Suppressor macrophage (primary cell): ENCODE results near the gene RHEX.
"Not testable (repeated sequence)": the region's sequence is repeated elsewhere in the genome, so short reads cannot be mapped to it uniquely, and the experiment has no call there.

Experiments
- DNase-seq, 4 experiments: peaks; one replicate each; pipeline ENCODE4 v3.0.0-alpha.2; 2020 to 2022

The RHEX gene

DNA sequence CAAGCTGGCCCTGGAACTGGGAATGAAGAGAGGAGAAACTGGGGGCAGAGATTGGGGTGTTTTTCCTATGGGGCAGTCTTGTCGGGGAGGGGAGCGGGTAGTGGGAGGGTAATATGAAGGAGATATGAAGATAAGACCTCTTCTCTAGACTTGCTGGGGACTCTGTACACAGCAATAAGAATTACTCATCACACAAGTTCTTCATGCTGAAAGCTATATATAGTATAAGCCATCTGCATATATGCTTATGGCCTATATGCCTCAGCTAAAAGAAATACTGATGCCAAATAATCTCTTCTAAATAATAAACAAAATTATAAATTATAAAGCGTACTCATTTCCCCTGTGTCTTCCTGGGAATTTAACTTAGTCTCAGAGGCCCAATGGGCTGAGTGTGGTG is 7.9 kb downstream of the RHEX start:
- no peak for DNase-seq

DNA sequence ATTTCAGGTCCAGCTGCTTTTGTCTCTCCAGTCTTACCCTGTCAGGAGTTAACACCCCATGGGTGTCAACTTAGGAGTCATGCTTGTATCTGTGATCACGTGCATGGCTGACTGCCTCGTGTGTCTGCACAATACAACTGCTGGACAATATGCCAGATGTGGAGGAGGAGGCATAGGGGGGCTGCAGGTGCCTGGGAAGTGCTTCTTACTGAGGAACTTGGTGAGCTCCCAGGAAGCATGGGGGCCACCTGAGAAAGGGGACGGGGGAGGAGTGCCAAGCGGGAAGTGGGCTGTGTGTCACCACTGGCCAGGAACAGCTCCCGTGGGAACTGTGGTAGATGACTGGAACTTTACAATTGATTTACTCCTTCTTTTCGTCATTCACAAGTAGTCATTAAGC is 9.5 kb downstream of the RHEX start:
- no peak for DNase-seq

DNA sequence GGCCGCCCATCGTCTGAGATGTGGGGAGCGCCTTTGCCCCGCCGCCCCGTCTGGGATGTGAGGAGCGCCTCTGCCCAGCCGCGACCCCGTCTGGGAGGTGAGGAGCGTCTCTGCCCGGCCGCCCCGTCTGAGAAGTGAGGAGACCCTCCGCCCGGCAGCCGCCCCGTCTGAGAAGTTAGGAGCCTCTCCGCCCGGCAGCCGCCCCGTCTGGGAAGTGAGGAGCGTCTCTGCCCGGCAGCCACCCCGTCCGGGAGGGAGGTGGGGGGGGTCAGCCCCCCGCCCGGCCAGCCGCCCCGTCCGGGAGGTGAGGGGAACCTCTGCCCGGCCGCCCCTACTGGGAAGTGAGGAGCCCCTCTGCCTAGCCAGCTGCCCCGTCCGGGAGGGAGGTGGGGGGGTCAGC is 11.0 kb downstream of the RHEX start:
- DNase-seq = not testable (repeated sequence)

DNA sequence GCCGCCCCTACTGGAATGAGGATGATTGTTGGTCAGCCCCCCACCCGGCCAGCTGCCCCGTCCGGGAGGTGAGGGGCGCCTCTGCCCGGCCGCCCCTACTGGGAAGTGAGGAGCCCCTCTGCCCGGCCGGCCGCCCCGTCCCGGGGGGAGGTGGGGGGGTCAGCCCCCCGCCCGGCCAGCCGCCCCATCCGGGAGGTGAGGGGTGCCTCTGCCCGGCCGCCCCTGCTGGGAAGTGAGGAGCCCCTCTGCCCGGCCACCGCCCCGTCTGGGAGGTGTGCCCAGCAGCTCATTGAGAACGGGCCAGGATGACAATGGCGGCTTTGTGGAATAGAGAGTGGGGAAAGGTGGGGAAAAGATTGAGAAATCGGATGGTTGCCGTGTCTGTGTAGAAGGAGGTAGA is 11.5 kb downstream of the RHEX start:
- not testable (repeated sequence) for DNase-seq

DNA sequence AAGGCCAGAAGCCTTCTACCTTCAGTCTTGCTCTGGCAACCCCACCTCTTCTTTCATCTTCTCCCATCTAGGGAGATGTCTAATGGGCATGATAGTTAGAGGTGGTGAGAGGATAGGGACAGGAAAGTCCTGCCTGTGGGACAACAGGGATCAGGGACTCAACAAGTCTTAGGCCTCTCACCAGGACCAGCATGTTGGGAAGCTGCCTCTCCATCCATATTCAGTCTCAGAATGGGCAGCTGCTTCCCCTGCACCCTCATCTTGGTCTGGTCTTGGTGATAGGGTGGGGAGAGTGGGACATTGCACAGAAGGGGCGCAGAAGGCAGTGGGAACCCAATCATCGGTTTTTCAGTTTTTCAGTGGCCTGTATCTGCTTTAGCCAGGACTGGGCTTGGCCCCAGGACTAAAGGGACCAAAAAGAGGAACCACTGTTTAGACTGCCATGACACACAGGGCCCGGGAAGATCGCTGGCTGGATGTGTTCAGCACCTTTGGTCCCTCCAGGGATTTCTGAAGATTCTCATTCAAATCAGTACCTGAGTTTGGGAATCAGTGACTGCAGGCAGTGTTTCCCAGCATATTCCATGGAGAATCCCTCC is 12.7 kb downstream of the RHEX start:
- peak in 3 of 4 experiments; percentile 49 to 50 (median 49) for DNase-seq

DNA sequence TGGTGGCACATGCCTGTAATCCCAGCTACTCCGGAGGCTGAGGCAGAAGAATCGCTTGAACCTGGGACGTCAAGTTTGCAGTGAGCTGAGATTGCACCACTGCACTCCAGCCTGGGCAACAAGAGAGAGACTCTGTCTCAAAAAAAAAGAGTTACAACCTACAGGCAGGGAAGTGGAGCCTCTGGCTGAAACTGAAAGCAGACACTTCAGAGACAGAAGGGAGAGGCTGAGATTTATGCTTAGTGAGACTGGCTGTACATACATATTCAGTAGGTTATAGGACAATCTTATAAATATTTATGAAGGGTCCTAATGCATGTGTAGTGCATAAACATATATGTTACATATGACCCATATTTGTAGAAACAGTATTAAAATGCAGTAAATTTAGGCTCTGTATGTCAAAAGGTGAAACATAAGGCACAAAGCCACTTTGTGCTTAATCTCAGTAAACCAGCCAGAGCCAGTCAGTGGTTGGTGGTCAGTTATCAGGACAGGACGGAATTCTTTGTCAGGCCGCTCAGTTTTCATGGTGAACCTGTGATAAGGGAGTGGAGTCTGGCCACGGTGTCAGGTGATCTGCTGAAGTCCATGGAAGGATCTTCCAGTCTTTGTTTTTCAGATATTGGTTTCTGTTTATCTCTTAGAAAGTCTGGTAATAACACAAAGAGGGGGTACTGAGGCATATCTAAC is 13.7 kb downstream of the RHEX start:
- peak in 3 of 4 experiments; percentile 55 to 66 (median 61) for DNase-seq

DNA sequence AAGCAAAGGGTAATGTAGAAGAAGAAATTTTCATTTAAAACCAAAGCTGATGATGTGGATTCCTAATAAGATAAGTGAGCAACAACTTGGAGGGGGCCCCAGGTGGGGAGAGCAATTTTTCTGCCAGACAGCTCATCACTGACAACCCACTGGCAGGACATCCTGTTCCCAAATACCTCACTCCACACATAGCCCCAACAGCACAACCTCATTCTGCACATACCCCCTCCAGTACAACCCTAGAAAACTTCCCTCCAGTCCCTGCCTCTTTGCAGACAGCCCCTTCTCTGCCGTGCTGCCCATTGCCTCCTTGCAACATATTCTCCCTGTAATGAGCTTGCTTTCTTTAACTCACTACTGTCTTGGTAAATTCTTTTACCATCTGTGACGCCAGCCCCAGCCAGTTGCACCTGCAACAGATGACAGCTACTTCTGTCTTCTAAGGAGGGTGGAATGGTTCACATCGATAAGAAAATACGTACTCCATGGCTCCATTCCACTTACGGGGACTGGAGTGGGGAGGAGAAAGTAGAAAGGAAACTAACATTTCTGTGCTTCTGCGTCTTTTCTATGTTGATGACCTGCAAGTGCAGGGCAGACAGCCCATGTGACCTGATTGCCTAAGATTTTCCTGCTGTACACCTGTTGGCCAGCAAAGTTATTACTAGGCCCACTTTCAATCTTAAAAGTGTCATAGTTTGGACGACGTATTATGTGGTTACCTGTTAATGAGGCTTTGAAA is 14.7 kb downstream of the RHEX start:
- no peak for DNase-seq

DNA sequence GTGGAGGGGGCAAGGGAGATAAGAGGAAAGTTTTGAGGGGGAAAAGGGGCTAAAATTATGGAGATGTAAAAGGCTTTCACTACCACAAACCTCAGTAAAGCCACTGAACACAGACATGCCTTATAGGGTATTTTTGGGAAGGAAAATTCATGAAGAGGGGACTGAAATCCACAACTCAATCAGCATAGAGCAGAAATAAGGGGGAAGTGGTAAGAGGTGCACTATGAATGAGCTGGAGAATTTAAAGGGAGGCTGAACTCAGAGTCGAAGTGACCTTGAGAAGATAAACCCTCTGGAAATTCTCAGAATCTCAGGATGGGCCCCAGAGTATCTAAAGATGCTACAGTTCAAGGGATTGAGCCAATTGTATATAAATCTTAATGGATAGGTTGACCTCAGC is 15.3 kb downstream of the RHEX start:
- DNase-seq = peak in 1 of 4 experiments; percentile 23

DNA sequence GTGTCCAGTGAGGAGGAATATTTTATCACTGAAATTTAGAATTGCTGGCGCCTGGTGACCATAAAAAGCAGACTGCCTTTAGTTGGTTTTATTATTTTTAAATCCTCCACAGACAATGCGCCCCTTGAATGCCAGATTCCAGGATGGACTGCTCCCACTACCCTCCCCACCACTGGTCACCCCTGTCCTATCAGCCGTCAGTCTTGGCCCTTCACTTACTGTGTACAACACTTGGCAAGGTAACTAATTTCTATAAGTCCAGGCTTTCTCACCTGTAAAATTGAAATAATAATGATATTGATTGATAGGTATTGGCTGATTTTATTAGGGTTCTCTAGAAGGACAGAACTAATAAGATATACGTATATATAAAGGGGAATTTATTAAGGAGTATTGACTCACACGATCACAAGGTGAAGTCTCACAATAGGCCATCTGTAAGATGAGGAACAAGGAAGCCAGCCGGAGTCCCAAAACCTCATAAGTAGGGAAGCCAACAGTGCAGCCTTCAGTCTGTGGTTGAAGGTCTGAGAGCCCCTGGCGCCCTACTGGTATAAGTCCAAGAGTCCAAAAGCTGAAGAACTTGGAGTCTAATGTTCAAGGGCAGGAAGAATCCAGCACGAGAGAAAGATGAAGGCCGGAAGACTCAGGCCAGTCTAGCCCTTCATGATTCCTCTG is 17.8 kb downstream of the RHEX start:
- DNase-seq = peak; percentile 66 to 76 (median 72)

DNA sequence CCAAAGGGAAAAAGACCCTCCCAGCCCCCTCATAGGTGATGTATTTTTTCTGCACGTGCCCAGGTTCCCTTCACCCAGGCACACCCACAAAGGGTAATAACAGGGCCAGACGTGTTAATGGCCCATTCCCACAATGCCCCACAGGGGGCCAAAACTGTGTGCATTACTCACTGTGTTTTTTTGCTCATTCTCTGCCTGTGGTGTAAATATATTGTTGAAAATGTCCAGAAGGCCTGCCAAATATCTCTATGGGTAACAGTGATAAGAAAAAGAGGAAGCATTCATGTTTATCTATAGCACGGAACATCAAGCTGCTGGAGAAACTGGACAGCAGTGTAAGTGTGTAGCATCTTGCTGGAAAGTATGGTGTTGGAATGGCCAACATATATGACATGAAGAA is 21.9 kb downstream of the RHEX start:
- peak in 2 of 4 experiments; percentile 13 to 20 for DNase-seq

DNA sequence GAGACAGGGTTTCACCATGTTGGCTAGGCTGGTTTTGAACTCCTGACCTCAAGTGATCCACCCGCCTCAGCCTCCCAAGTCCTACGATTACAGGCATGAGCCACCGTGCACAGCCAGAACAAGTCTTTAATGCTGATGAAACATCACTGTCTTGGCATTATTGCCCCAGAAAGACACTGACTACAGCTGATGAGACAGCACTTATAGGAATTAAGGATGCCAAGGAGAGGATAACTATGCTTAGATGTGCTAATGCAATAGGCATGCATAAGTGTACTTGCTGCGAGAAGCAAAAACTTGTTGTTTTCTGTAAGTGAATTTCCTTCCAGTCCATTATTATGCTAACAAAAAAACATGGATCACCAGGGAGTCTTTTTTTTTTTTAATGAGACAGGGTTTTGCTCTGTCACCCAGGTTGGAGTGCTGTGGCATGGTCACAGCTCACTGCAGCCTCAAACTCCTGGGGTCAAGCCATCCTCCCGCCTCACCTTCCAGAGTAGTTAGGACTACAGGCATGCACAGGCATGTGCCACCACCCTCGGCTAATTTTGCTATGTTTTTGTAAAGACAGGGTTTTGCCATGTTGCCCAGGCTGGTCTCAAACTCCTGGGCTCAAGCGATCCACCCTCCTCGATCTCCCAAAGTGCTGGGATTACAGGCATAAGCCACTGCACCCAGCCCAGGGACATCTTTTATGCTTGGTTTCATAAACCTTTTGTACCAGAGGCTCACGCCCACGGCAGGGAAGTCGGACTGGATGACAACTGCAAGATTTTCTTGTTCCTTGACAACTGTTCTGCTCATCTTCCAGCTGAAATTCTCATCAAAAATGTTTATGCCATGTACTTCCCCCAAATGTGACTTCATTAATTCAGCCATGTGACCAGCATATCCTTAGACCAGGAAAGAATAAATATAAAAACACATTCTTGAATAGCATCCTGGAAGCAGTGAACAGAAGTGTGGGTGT is 23.1 kb downstream of the RHEX start:
- DNase-seq = peak; percentile 59 to 76 (median 71)

DNA sequence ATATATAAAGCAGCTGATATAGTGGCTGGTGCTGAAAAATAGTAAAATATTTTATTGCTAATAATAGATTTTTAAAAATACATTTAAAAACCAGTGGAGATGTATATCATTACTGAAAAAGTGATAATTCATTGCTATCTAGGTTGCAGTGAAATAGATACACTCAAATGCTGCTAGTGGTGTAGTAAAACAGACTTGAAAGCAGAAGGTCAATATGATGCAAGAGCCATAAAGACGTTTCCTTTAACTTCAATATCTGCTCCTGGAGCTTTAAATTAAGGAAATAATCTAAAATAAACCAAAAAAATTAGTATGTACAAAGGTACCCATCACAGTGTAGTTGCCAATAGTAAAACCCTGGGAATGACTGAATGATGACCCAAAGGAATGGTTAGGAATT is 26.2 kb downstream of the RHEX start:
- DNase-seq = peak in 2 of 4 experiments; percentile 46 to 57

DNA sequence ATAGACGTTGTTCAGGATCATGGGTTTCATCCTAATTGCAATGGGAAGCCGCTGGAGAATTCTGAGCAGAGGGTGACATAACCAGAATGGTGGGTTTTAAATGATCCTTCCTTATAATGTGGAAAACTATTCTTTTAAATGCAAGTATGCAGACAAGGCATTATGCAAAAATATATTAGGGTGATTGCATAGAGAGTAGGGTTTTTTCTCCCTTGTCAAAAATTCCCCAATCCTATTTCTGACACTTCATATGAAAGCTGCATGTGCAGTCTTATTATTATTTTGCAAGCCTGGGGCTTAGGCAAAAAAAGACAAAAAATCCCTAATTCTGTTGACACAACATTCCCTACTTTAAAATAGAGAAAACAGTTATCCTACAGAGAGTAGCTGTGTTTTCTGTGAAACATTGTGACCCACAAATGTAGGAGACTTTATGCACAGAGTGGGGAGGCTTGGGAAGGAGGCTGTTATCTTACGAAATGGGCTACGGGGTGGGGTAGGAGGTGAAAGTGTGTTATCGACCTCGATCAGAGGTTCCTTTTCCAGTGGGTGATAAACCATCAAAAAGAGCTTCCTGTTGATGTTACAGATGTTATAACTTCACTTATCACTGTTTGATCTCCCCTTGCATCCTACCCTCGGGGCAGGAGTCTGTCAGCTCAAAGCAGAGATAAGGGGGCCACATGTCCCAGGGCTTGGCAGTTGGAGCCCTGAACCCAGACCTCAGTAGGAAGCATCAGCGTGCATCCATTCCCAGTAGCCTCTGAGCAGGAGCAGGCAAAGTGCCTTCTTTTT is 27.2 kb downstream of the RHEX start:
- DNase-seq = no peak

DNA sequence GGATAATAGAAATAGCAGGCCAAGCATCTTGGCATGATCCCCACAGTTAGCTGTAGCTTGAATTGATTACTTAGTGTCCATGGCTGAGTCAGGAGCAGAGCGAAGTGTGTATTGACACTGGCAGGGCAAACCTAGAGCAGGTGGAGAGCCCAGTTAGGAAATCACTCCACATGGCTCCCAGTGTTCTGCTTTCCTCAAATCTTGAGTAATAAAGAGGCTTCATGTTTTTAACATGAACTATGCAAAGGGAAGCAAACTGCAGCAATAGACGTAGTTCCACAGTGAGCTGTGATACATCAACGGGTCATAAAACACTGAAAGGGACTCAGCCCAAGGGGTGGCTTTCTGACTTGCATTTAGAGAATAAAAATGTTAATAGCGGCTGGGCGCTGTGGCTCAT is 28.9 kb downstream of the RHEX start:
- DNase-seq = peak; percentile 49 to 77 (median 64)

DNA sequence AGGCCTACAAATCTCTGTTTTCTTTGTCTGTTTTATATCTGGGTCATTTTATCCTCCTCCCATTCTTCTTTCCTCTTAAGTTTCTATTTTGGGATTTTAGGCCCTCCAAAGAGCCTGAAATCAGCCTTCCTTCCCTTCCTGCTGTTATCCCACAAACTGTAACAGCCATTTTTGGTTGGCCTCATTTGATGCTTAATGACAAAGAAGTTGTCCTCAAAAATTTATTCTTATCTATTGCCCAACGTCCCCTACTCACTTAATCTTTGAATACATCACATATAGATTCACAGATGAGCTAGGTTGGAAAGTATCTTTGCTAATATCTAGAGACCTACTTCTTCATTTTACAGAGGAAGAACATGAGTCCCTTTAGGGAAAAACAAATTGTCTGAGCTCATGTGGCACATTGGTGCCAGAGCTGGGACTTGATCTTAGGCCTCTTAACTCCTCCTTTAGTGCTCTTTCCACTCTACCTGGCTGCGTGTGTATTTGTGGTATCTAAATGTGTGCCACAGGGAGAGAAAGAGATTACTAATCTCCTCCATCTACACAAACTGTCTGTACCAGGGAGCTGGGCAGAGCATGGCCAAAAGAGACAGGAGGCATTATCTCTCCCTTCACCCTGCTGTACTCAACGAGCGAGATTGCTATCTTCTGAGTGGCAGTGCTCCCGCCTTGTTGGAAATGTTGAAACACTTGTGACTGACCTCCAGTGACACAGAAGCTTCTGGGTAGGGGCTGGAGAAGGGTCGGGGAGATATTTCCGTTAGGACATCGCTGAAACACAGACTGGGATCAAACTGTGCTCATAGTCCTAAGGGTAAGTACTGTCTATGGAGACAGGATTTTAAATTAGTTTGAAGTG is 30.1 kb downstream of the RHEX start:
- peak; percentile 37 to 60 (median 48) for DNase-seq

DNA sequence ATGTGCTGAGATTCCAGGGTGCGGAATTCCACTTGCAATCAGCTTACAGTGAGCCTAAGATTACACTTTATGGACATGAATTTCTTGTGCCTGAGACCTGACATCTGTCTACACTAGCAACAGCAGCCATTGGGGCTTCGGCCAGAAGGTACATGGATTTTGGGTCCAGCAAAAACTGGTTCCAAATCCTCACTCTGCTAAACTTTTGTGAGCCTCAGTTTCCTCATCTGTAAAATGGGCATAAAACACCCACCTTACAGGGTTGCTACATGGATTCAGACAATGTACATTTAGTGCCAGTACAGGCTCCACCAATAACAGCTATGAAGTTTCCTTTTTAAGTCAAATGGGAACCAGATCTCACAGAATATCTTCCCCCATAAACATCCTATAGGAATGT is 30.8 kb downstream of the RHEX start:
- no peak for DNase-seq

DNA sequence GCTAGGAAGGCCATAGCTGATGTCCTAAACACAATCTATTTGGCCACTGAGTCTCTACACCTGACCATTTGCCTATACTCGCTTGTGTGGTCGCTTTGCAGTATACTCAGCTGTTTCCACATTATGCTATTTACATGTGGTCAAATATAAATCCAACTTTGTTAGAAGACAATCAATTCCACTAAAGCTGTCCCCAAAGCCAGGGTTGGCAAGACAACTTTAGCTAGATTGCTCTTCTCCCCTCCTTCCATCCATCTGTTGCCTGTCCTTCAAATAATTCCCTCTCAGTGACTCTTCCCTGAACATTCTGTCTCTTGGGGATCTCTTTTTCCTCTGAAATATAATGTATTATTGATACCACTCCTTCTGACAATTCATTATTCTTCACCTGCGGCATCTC is 34.1 kb downstream of the RHEX start:
- no peak for DNase-seq

DNA sequence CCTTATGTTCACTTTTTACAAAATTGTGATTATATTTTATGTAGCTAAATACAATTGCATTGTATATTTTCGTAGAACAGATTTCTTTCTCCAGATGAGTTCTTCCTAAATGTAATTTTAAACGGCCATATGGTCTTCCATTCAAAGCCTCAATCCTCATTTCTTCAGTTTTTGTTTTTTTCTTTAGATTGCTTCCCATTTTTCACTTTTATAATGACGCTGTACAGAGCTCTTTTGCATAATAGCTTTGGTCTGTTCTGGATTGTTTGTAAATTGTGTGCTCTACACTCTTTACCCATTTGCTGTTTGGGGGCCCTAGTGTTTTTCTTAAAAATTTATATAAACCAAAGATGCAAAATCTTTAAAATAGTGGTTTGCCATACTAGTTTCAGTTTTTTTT is 36.4 kb downstream of the RHEX start:
- DNase-seq = peak in 2 of 4 experiments; percentile 26 to 36

DNA sequence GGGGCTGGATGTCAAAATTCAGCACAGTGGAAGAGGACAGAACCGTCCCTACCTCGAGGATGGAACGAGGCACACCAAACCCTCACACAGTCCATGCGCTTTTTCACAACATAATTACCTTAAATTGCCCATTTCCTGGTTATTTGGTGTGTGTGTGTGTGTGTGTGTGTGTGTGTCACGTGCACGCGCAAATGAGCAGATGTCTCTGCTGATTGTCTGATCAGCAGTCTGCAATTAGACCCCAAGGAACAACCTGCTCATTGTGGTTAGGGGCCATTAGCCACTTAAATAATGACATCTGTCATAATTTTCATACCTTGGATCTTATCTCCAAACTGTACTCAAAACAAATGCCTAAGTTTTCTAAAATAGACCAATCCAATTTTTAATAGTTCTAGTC is 41.1 kb downstream of the RHEX start:
- DNase-seq = no peak

DNA sequence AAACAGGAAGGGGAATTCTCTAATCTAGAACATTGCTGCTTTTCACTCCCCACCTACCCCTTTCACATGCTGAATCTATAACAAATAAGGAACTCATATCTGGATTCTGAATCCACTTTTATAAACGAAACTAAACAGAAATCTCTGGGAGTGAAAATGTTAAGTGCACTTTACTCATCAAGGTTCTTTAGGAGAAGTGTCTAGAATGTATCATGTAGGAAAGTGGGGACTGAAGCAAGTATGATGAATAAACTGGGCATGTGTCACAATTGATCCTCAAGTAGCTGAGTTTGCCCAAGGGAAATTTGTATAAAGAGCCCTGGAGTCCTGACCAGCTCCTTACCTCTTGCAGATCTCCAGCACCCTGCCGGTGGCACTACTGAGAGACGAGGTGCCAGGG is 44.4 kb downstream of the RHEX start:
- peak in 3 of 4 experiments; percentile 28 to 65 (median 30) for DNase-seq
